GM19395 (cell line): ENCODE results near the gene SLIT1.

Source experiments
- ATAC-seq: cut with Tn5 transposase; IDR thresholded peaks from one replicate; pipeline ENCODE4 v1.9.1; 2021; ENCODE audit warnings: mild to moderate bottlenecking, moderate library complexity; ENCODE audit not compliant: unreplicated experiment

The SLIT1 gene

DNA sequence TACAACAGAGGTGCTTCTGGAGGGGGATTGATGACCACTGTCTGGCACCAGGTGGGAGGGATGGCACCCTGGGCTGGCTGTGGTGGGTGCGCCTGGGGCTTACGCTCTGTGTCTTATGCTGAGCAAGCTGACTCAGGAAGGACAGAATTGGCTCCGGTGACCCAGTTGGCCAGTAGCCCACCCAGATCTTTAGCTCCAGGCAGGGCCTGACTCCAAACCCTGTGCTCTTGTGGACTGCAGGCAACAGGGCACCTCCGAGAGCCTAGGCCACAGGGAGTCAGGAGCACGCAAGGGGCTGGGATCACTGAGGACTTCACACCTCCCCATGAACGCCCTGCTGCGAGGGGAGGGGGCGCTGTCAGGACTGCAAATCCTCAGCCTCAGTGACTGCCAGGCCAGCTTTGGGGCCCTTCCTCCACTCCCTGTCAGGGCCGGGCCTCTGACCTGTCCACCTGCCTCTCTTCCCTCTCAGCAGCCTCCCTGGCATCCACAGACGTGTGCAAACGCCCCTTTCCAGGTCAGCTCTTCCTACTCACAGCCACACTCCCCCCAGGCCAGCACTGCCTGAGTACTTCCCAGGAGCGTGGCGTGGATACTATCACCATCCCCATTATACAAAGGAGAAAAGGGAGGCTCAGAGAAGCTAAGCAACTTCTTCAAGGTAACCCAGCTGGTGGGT, 118.7 kb downstream of the SLIT1 start:
- no peak for ATAC-seq

DNA sequence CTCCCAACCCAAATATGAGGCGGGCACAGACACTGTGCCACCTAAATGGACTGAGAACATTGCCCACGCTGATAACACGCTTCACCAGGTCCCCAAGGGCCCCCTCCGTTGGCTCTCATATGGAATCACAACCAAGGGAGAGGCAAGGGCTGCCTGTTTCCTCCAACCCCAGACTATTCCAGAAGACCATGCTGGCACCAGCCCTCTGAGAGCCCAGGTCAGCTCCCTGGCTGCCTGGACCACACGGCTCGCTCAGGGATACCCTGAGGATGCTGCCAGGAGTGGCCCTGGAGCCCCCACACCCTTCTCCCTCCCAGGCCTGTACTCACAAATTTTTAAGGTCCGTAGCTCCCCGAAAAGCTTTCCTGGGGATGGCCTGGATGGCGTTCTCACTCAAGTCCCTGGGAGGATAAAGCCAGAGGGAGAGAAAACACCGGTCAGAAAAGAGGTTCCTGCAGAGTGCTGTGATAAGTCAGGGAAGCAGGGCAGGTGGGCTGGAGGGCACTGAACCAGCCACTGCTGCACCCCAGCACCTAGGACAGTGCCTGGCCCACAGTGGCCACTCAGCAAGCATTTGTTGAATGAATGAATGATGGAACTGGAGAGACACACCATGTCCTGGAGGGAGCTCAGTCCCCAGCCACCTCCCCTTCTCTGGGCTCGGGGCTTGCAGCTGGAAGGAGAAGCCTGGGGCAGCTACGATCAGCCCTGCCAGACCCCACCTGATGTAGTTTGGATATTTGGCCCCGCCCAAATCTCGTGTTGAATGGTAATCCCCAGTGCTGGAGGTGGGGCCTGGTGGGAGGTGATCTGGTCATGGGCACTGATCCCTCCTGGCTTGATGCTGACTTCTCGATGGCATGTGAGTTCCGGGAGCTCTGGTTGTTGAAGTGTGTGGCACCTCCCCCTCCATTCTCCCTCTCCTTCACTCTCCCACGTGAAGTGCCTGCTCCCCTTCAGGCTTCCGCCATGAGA, 119.8 kb downstream of the SLIT1 start:
- no peak for ATAC-seq

DNA sequence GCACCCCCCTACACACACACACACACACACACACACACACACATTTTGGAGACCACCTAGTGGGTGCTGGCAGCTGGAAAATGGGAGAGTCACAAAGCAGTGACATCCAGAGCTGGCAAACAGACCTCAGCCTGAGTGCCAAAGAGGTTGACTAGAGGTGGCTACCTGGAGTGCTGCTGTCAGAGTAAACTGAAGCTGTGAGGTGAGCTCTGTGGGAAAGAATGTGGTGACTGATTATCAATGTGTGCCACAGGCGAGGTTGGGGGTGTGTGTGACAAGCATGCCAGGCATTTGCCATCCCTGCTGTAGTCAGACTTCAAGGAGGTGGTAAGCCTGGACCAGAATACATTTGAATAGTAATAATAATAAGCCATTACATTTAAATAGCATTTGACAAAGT, 120.6 kb downstream of the SLIT1 start:
- no peak for ATAC-seq

GRCh38 chr10:97063983-97064837, 121.5 kb downstream of the SLIT1 start:
- no peak for ATAC-seq

DNA sequence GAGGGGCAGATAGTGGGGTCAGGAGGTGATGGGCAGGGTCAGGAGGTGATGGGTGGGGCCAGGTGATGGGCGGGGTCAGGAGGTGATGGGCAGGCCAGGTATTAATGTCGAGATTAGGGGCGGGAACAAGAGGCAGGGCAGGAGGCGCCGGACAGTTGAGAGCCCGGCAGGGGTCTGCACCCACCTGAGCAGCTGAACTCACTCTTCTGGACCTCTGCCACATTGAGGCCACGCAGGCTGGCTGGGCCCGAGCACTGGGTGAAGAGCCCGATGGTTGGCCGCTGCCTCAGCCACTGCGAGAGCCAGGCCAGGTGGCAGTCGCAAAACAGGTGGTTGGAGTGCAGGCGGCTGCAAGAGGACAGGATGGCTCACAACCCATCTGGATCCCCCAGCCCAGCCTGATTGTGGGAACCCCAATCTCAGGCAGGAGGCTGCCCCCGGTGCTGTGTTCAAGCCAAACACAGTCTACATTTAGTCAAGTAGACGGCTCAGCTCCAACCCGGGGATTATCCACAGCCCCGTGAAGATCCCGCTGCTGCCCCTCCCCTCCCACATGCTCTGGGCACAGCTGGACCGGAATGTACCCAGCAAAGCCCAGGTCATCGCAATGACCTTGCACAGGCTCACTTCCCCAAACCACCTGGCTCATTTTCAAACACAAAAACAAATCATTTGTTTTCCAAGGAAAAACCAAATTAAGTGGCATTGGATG, 122.3 kb downstream of the SLIT1 start:
- no peak for ATAC-seq

DNA sequence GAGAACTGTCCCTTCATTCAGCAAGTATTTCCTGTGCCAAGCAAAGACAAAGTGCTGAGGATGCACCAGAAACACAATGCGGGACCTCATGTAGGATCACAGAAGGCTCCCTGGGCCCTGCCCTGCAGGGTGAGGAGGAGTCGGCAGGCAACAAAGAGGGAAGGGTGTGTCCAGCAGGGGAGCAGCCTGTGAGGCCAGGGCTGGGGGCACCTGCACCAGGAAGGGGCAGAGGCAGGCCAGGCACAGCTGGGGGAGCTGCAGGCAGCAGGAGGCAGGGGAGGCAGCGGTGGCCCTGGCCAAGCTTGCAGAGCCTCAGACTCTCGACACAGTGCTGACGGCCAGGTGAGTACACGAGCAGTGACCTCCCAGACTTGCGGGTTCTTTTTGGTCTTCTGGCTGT, 123.3 kb downstream of the SLIT1 start:
- ATAC-seq, result no peak

- no peak for ATAC-seq
Observed at GRCh38 chr10:97062046-97062445, 123.7 kb downstream of the SLIT1 start.

DNA sequence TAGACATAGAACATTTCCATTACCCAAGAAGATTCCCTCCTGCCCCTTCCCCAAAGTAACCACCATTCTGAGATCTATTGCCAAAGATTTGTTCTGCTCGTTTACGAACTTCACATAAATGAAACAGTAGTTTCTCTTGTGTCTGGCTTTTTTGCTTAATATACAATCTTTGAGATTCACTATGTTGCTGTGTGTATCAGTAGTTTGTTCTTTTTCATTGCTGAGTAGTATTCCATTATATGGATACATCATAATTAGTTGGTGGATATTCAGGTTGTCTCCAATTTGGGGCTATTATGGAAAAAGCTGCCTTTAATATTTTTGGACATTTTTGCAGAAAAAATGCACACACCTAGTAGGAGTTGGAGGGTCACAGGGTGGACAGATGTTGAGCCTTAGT, 124.3 kb downstream of the SLIT1 start:
- no peak for ATAC-seq

DNA sequence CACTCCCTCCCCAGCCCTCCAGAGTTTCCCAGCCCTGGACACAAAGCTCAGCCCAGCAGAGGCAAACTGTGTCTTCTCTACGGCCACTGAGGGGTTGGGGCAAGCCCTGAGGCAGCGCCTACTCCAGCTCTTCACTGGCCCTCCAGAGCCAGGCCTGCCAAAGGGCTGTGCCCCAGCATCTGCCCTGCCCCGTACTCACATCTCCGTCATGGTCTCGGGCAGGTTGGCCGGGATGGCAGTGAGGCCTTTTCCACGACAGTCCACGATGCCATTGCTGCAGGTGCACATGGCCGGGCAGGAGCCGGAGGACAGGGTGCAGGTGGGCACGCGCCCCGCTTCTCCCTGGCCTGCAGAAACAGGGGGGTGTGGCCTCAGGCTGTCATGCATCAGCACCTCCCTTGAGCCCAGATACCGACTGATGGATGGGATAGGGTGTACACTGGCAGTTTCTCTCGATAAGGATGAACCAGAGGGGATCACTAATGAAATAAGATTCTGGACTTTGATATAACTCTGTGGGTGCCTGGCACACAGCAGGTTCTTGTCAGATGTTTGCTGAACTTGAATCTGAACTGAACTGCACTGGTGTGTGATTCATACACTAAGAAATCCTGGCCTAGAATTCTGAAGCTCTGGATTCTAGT, 125.2 kb downstream of the SLIT1 start:
- ATAC-seq, result no peak

GRCh38 chr10:97059872-97060205, 125.9 kb downstream of the SLIT1 start:
- ATAC-seq, result no peak

- ATAC-seq, result no peak
Observed at GRCh38 chr10:97059006-97059871, 126.5 kb downstream of the SLIT1 start.

DNA sequence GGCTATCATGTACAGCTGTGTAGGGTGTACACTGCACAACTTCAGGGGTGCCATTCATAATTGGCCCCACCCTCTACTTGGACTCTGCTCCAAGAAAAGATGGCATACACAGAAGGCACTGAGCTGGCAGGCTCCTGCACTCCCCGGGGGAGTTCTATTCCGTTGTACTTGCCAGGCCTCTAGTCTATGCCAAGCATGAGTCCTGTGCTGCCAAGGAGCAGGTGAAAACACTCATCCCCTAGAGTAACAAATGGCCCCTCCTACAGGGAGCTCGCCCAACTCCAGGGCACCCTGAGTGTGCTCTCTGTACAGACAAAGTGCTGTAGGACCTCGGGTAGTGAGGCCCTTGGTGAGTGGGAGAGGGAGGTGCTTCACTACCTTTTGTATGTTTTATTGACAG, 127.2 kb downstream of the SLIT1 start:
- no peak for ATAC-seq

GRCh38 chr10:97057491-97058235, 128.1 kb downstream of the SLIT1 start:
- no peak for ATAC-seq

DNA sequence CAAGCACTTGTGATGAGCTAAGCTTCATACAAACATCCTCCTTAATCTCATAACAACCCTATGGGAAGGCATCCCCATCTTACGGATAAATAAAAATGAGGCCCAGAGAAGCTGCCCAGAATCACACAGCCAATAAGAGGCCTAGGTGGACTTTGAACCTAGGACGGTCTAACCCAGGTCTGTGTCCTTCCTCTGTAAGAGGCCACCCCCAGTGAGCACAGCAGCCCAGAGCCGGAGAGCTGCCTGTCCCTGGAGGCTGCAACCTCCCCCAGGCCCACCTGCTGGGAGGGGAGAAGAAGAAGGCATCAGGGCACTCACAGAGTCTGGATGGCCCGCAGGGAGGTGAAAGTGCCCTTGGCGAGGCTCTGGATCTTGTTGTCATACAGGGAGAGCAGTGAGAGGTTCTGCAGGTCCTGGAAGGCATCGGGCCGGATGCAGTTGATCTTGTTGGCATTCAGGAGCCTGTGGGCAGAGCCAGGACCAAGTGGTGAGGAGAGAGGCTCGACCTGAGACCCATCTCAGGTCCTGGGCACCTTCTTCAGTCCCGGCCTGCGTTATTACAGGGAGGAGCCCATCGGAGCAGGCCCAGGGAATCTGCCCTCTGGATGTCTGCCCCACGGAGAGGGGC, 129.6 kb downstream of the SLIT1 start:
- ATAC-seq, result no peak

GRCh38 chr10:97053276-97053675, 132.5 kb downstream of the SLIT1 start:
- ATAC-seq, result no peak

- no peak for ATAC-seq
Observed at GRCh38 chr10:97050956-97051496, 134.7 kb downstream of the SLIT1 start.

GRCh38 chr10:97050205-97050745, 135.5 kb downstream of the SLIT1 start:
- ATAC-seq, result no peak

- no peak for ATAC-seq
Observed at GRCh38 chr10:97049670-97050069, 136.1 kb downstream of the SLIT1 start.
